Measurements from ENCODE around the gene PDGFRB. TPM values are rescaled to one million over a fixed set of nuclear protein-coding genes. Genes with fewer than 3 reads are reported as not detected.
"Not testable (repeated sequence)": the region's sequence is repeated elsewhere in the genome, so short reads cannot be mapped to it uniquely, and the experiment has no call there.

PDGFRB gene
- total RNA-seq, 1 donor from 2014 or later: 89.3 TPM

GRCh38 chr5:150092159-150092787 is 63.4 kb downstream of the PDGFRB start:
- no peak overlapping the region for H3K27ac ChIP-seq
- ATAC-seq: no peak
- H3K4me3 ChIP-seq: no peak overlapping the region
- no peak for TF ChIP-seq CTCF (IDR thresholded peaks at IDR 0.05)
- H3K9me3 ChIP-seq: no peaks in the 10 kb centered on the region
- H3K4me1 ChIP-seq: no peaks in the 10 kb centered on the region
- DNase-seq: no peak
- intact Hi-C loops (cut with DNase I): no loop called here
- no peaks in the 10 kb centered on the region for H3K27me3 ChIP-seq (ENCODE audit: low read depth)
- H3K36me3 ChIP-seq: no peaks in the 10 kb centered on the region

- no peak for TF ChIP-seq CTCF (IDR thresholded peaks at IDR 0.05)
- peaks cover 16% of the 10 kb centered on the region for H3K4me1 ChIP-seq
- peak within 1 kb of the TSS; percentile 46 for H3K27ac ChIP-seq
- peak within 1 kb of the TSS; percentile 50 for H3K4me3 ChIP-seq
- ATAC-seq: peak in 1 of 2 donors; percentile 52
- intact Hi-C loops (cut with DNase I): no loop called here
- H3K36me3 ChIP-seq: no peaks in the 10 kb centered on the region
- no peak for DNase-seq
- no peaks in the 10 kb centered on the region for H3K9me3 ChIP-seq
- no peaks in the 10 kb centered on the region for H3K27me3 ChIP-seq (ENCODE audit: low read depth)
Measured at GRCh38 chr5:150085950-150086715, 69.5 kb downstream of the PDGFRB start, which contains the start of gene CSF1R. Gene CSF1R (minus strand): TSS chr5:150086554. CDS start chr5:150086427, 127 bp downstream.

- no peak overlapping the region for H3K27ac ChIP-seq
- H3K27me3 ChIP-seq (ENCODE audit: low read depth): no peaks in the 10 kb centered on the region
- H3K4me1 ChIP-seq: peaks cover 16% of the 10 kb centered on the region
- ATAC-seq (no peak), DNase-seq (no peak)
- intact Hi-C loops (cut with DNase I): no loop called here
- H3K9me3 ChIP-seq: no peaks in the 10 kb centered on the region
- H3K36me3 ChIP-seq: no peaks in the 10 kb centered on the region
- H3K4me3 ChIP-seq: peak overlapping the region; percentile 50
- no peak for TF ChIP-seq CTCF (IDR thresholded peaks at IDR 0.05)
Measured at GRCh38 chr5:150085191-150085912, 70.3 kb downstream of the PDGFRB start.

- intact Hi-C loops (cut with DNase I); DNase-seq; H3K9me3 ChIP-seq; H3K27ac ChIP-seq; H3K36me3 ChIP-seq; ATAC-seq; H3K27me3 ChIP-seq (ENCODE audit: low read depth): not testable (repeated sequence)
- H3K4me1 ChIP-seq: peaks cover 16% of the 10 kb centered on the region
- peak overlapping the region; percentile 50 for H3K4me3 ChIP-seq
Measured at GRCh38 chr5:150084754-150085153, 70.9 kb downstream of the PDGFRB start.

GRCh38 chr5:150082889-150083288 is 72.8 kb downstream of the PDGFRB start:
- H3K9me3 ChIP-seq: no peaks in the 10 kb centered on the region
- H3K27ac ChIP-seq: peak overlapping the region; percentile 18
- peaks cover 1% of the 10 kb centered on the region for H3K36me3 ChIP-seq
- peak; percentile 3 to 4 for ATAC-seq
- peaks cover 16% of the 10 kb centered on the region for H3K4me1 ChIP-seq
- TF ChIP-seq CTCF (IDR thresholded peaks at IDR 0.05): no peak
- no peak for DNase-seq
- peak overlapping the region; percentile 27 for H3K4me3 ChIP-seq
- intact Hi-C loops (cut with DNase I): no loop called here
- H3K27me3 ChIP-seq (ENCODE audit: low read depth): no peaks in the 10 kb centered on the region
